ENCODE measurements around the gene PLA2G4E.

GRCh38 chr15:42045211-42045615 lies 24.4 kb upstream of the PLA2G4E start:
- TF ChIP-seq POLR2A (IDR thresholded peaks at IDR 0.05; ENCODE audit: low read length) (no peak), GATA1 (IDR thresholded peaks at IDR 0.05; ENCODE audit: low read depth, low read length) (no peak)
